Naive thymus-derived CD4-positive, alpha-beta T cell (primary cell): ENCODE results near the gene CARD14. TPM values are rescaled to one million over a fixed set of nuclear protein-coding genes. Genes with fewer than 3 reads are reported as not detected.

Experiments used
- ATAC-seq: fragments of 150-1000 bp; cut with Tn5 transposase; 2 replicates; pipeline ENCODE4 v1.10.0; 2021; ENCODE audit warnings: mild to moderate bottlenecking, moderate library complexity
- CTCF ChIA-PET: fragments of 350-600 bp; sonication (Branson Sonifier 250); formaldehyde crosslinking; loops from one replicate; lab custom pipeline; 2021; ENCODE audit warnings: antibody characterized with exemption; lab: Charles Lee
- POLR2A ChIA-PET: fragments of 350-600 bp; sonication (Branson Sonifier 250); formaldehyde crosslinking; loops from one replicate; lab custom pipeline; 2021; ENCODE audit warnings: antibody characterized with exemption, inconsistent platforms; lab: Charles Lee
- DNase-seq, 9 donors: peaks; one replicate each; pipeline versions ENCODE4 v3.0.0 to v3.0.0-alpha.2; 2020 to 2022; ENCODE audit warnings: mixed read lengths in 1 of 9
- H3K27ac ChIP-seq: one replicate; pipeline ENCODE4 v1.7.0; 2013; ENCODE audit warnings: mild to moderate bottlenecking, low read depth, low read length, moderate library complexity
- H3K27me3 ChIP-seq, 2 donors: one replicate each; pipeline ENCODE4 v1.7.0; 2013; ENCODE audit warnings: low read length in 2 of 2, mild to moderate bottlenecking in 2 of 2, moderate library complexity in 2 of 2; ENCODE audit not compliant: control insufficient read depth in 2 of 2, insufficient read depth in 2 of 2
- H3K36me3 ChIP-seq, 3 experiments: 1 replicate in 2 of 3; 2 replicates in 1 of 3; pipeline ENCODE4 v1.7.0; 2013; ENCODE audit warnings: low read length in 3 of 3, mild to moderate bottlenecking in 3 of 3, moderate library complexity in 1 of 3; ENCODE audit not compliant: insufficient read depth in 3 of 3, control insufficient read depth in 2 of 3
- H3K4me1 ChIP-seq, 2 donors: one replicate each; pipeline ENCODE4 v1.7.0; 2013; ENCODE audit warnings: low read length in 2 of 2, mild to moderate bottlenecking in 2 of 2, moderate library complexity in 1 of 2; ENCODE audit not compliant: control insufficient read depth in 2 of 2, insufficient read depth in 2 of 2
- H3K4me3 ChIP-seq: 2 replicates; pipeline ENCODE4 v1.7.0; 2013; ENCODE audit warnings: mild to moderate bottlenecking, low read length
- H3K9me3 ChIP-seq, 3 experiments: 1 replicate in 2 of 3; 2 replicates in 1 of 3; pipeline ENCODE4 v1.7.0; 2013; ENCODE audit warnings: low read length in 3 of 3; ENCODE audit not compliant: control insufficient read depth in 2 of 3
- H3K27ac Mint-ChIP-seq, 9 donors: one replicate each; pipeline ENCODE4 v1.8.0; 2020 to 2022; ENCODE audit warnings: mixed read lengths in 9 of 9, mild to moderate bottlenecking in 8 of 9, moderate library complexity in 5 of 9, inconsistent platforms in 2 of 9
- H3K27me3 Mint-ChIP-seq, 5 donors: one replicate each; pipeline ENCODE4 v1.8.0; 2021 to 2022; ENCODE audit warnings: mixed read lengths in 5 of 5, mild to moderate bottlenecking in 1 of 5
- H3K36me3 Mint-ChIP-seq, 5 donors: one replicate each; pipeline ENCODE4 v1.8.0; 2020 to 2022; ENCODE audit warnings: mixed read lengths in 5 of 5, mild to moderate bottlenecking in 3 of 5, inconsistent platforms in 1 of 5
- H3K4me1 Mint-ChIP-seq, 7 donors: one replicate each; pipeline ENCODE4 v1.8.0; 2020 to 2022; ENCODE audit warnings: mixed read lengths in 7 of 7, mild to moderate bottlenecking in 3 of 7, inconsistent platforms in 1 of 7
- H3K4me3 Mint-ChIP-seq, 10 donors: one replicate each; pipeline ENCODE4 v1.8.0; 2020 to 2022; ENCODE audit warnings: mild to moderate bottlenecking in 10 of 10, mixed read lengths in 10 of 10, moderate library complexity in 6 of 10, inconsistent platforms in 2 of 10
- H3K9me3 Mint-ChIP-seq, 11 donors: one replicate each; pipeline ENCODE4 v1.8.0; 2020 to 2022; ENCODE audit warnings: mixed read lengths in 11 of 11, mild to moderate bottlenecking in 4 of 11, inconsistent platforms in 1 of 11, moderate library complexity in 1 of 11
- intact Hi-C, 2 donors: fragments of 100-400 bp; cut with micrococcal nuclease; formaldehyde crosslinking; loops; one replicate each; pipeline ENCODE4 v1.15.1; 2023
- polyA plus RNA-seq, 2 donors: library from polyadenylated mRNA; unstranded; fragments of 300-500 nt; fragmentation: Illumina TruSeq; gene quantifications; one replicate each; pipeline ENCODE4 v1.2.3, GENCODE V29; 2021
- total RNA-seq, 6 experiments: library from RNA in 5 of 6; stranded (reverse) in 5 of 6; gene quantifications; 1 replicate in 5 of 6; 2 replicates in 1 of 6; pipeline ENCODE4 v1.2.3 and lab custom pipeline; 2021 to 2026

CARD14 gene
- total and polyA plus RNA-seq, 7 experiments from 2014 or later, result 0.24 to 0.57 (median 0.30) TPM; not detected in 4

DNA sequence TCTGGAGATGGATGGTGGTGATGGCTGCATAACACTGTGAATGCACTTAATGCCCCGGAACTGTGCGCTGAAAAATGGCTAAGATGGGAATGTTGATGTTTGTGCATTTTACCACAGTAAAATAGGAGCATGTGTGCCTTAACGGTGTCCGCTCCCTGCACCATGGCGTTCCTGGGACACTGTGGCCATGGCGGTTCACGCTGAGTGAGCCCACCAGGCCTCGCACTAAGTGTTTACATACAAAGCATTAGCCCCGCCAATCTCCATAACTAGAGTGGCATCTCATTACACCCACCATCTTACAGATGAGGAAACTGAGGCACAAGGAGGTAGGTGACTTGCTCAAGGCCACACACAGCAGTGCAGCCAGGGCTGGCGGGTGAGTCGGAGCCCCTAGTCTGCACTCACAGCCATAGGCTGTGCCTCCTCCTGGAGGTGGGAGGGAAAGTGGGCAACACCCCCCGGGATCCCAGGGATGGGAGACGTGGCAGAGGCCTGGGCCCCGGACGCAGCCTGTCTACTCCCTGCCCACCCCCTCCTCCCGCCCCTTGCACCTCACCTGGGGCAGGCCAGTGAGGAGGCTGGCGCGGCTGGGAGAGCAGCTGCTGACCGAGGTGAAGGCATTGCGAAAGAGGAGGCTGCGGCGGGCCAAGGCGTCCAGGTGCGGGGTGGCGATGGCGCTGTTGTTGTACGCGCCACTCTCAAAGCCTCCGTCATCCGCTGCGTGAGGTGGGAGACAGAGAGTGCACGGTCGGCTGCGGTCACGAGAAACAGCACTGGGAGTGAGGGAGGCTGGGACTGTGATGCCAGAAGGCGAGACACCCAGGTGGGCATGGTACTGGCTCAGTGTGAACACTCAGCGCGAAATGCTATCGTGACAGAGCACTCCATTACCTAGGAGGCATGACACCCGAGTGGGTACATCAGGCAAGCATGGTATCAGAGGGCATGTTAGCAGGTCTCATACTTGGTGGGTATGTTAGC lies 46.9 kb downstream of the CARD14 start:
- Histone ChIP-seq H3K4me1 (peaks cover 13 to 30% of the 10 kb centered on the region in 2 donors), H3K9me3 (no peaks in the 10 kb centered on the region), H3K27me3 (no peaks in the 10 kb centered on the region), H3K36me3 (peaks cover 6 to 71% (median 7%) of the 10 kb centered on the region in 3 experiments), H3K4me3 (no peak overlapping the region), H3K27ac (no peak overlapping the region)
- peaks cover 13 to 29% (median 21%) of the 10 kb centered on the region in 7 donors for H3K4me1 Mint-ChIP-seq
- ATAC-seq (no peak), DNase-seq (no peak)
- ChIA-PET POLR2A (interaction anchor here (1.5 kb wide), 1 partner anchor 71 kb away, joined by 4 read pairs; no protein-coding TSS in a partner anchor), CTCF (interaction anchor here (0.6 kb wide), 1 partner anchor 9 kb away, joined by 4 read pairs; no protein-coding TSS in a partner anchor)
- peak overlapping the region in 5 of 10 donors; percentile 2 to 90 (median 47) for H3K4me3 Mint-ChIP-seq
- H3K27ac Mint-ChIP-seq, result peak overlapping the region in 6 of 9 donors; percentile 41 to 95 (median 77)
- peaks cover 0 to 18% (median 4%) of the 10 kb centered on the region in 5 donors for H3K36me3 Mint-ChIP-seq
- peaks cover 0 to 2% (median 0%) of the 10 kb centered on the region in 11 donors for H3K9me3 Mint-ChIP-seq
- H3K27me3 Mint-ChIP-seq, result peaks cover 0 to 3% (median 0%) of the 10 kb centered on the region in 5 donors
- intact Hi-C loops, result no loop called here

DNA sequence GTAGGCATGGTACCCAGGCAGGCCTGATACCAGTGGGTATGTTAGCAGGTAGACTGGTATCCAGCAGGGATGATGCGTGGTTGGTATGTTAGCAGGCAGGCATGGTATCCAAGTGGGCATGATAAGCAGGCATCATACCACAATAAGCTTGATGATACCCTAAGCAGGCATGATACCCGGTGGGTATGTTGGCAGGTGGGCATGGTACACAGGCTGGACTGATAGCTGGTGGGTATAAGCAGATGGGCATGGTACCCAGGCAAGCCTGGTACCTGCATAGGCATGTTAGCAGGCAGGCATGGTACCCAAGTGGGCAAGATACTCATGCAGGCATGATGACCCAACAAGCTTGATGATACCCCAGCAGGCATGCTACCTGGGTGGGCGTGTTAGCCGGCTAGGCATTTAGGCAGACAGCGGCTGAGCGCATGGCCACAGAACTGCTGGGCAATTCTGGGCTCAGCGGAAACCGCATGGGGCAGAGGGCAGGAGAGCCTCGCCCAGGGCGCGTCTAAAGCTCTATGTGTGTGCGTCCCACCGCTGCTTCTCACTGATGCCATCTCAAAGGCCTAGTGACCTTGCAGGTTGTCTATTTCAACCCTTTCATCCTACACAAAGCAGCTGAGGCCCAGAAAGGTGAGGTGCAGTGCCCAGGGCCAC lies 48.0 kb downstream of the CARD14 start:
- H3K4me3 Mint-ChIP-seq, result peak overlapping the region in 7 of 10 donors; percentile 2 to 93 (median 47)
- ChIA-PET CTCF (interaction anchor here (0.8 kb wide), 1 partner anchor 22 kb away, joined by 3 read pairs; no protein-coding TSS in a partner anchor), POLR2A (interaction anchor here (1.5 to 2.3 kb wide), 2 partner anchors 14 to 72 kb away, joined by 4 to 5 read pairs; no protein-coding TSS in a partner anchor)
- DNase-seq (no peak), ATAC-seq (no peak)
- H3K36me3 Mint-ChIP-seq, result peaks cover 0 to 14% (median 4%) of the 10 kb centered on the region in 5 donors
- H3K27ac ChIP-seq, result peak overlapping the region; percentile 58
- H3K4me3 ChIP-seq, result no peak overlapping the region
- H3K27me3 ChIP-seq, result no peaks in the 10 kb centered on the region
- no peaks in the 10 kb centered on the region for H3K9me3 ChIP-seq
- peaks cover 13 to 30% of the 10 kb centered on the region in 2 donors for H3K4me1 ChIP-seq
- peaks cover 0 to 3% (median 0%) of the 10 kb centered on the region in 5 donors for H3K27me3 Mint-ChIP-seq
- peak overlapping the region in 8 of 9 donors; percentile 65 to 95 (median 77) for H3K27ac Mint-ChIP-seq
- peaks cover 0 to 4% (median 0%) of the 10 kb centered on the region in 11 donors for H3K9me3 Mint-ChIP-seq
- H3K4me1 Mint-ChIP-seq, result peaks cover 14 to 33% (median 23%) of the 10 kb centered on the region in 7 donors
- H3K36me3 ChIP-seq, result peaks cover 6 to 60% (median 7%) of the 10 kb centered on the region in 3 experiments
- intact Hi-C loops, result loop anchor here in 1 of 2 donors (2.0 kb wide), 1 partner anchor 35 kb away; no protein-coding TSS in a partner anchor

DNA sequence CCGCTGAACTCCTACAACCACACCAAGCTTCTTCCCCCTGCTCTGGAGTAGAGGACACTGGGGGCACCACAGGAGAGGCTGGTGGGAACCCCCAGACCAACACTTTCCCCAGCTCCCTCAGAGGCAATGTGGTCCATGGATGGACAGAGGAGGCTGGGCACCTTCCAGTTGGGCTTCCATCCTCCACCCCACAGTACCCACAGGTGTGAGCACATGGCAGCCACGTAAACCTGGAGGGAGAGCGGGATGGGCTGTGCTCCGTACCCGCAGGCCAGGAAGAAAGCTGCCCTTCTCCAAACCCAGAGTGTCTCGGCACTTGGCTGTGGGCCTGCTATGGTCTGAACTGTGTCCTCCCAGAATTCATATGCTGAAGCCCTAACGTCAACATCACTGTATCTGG lies 48.6 kb downstream of the CARD14 start:
- DNase-seq (no peak), ATAC-seq (no peak)
- Mint-ChIP-seq H3K27me3 (peaks cover 0 to 3% (median 0%) of the 10 kb centered on the region in 5 donors), H3K27ac (peak overlapping the region; percentile 82 to 98 (median 95)), H3K4me1 (peaks cover 20 to 39% (median 26%) of the 10 kb centered on the region in 7 donors), H3K36me3 (peaks cover 0 to 14% (median 4%) of the 10 kb centered on the region in 5 donors), H3K4me3 (peak overlapping the region; percentile 58 to 96 (median 92)), H3K9me3 (peaks cover 0 to 4% (median 0%) of the 10 kb centered on the region in 11 donors)
- H3K27me3 ChIP-seq, result no peaks in the 10 kb centered on the region
- POLR2A ChIA-PET, result interaction anchor here (1.5 to 2.3 kb wide), 3 partner anchors 14 to 73 kb away, joined by 4 to 14 read pairs (median 5); partner anchors contain the start of gene RNF213
- peak overlapping the region; percentile 58 for H3K27ac ChIP-seq
- H3K4me3 ChIP-seq, result peak overlapping the region; percentile 84
- H3K9me3 ChIP-seq, result no peaks in the 10 kb centered on the region
- peaks cover 6 to 60% (median 7%) of the 10 kb centered on the region in 3 experiments for H3K36me3 ChIP-seq
- H3K4me1 ChIP-seq, result peaks cover 13 to 30% of the 10 kb centered on the region in 2 donors
- CTCF ChIA-PET, result interaction anchor here (0.8 kb wide), 1 partner anchor 22 kb away, joined by 3 read pairs; no protein-coding TSS in a partner anchor
- intact Hi-C loops, result loop anchor here in 1 of 2 donors (2.0 kb wide), 1 partner anchor 34 kb away; no protein-coding TSS in a partner anchor

DNA sequence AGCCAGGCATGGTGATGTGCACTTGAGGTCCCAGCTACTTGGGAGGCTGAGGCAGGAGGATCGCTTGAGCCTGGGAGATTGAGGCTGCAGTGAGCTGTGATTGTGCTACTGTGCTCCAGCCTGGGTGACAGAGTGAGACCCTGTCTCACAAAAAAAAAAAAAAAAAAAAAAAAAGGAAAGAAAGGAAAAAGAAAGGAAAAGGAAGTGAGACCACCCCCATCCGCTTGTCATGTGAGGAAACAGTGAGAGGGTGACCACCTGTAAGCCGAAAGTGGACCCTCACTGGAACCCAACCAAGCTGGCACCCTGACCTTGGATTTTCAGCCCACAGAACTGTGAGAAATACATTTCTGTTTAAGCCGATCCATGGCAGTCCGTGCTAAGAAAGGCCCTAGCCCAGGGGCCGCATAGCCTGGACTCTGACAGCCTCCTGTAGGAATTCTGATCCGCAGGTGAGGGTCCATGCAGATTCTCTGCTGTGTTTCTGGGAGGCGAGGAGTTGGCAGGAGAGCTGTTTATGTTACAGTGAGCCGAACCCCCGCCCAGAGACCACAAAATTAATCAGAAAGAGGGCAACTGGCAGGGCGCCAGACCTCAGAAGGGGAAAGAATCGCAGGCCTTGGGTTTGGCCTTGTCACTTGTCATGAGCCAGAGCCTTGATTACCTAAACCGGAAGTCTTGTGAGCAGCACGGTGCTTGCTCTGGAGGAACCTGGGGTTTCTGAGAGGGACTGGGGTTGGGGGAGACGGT lies 49.4 kb downstream of the CARD14 start:
- intact Hi-C loops, result loop anchor here (1.0 to 2.0 kb wide), 6 partner anchors 23 to 118 kb away; partner anchors contain the start of genes EIF4A3 (in 1 of the 2) and GAA (in 1 of the 2)
- peaks cover 0 to 3% (median 0%) of the 10 kb centered on the region in 5 donors for H3K27me3 Mint-ChIP-seq
- Histone ChIP-seq H3K36me3 (peaks cover 6 to 53% (median 7%) of the 10 kb centered on the region in 3 experiments), H3K4me3 (peak overlapping the region; percentile 84), H3K4me1 (peaks cover 13 to 30% of the 10 kb centered on the region in 2 donors), H3K27ac (peak overlapping the region; percentile 93), H3K9me3 (no peaks in the 10 kb centered on the region), H3K27me3 (no peaks in the 10 kb centered on the region)
- ChIA-PET POLR2A (interaction anchor here (0.8 to 2.3 kb wide), 7 partner anchors 13 to 118 kb away, joined by 3 to 14 read pairs (median 5); partner anchors contain the start of genes GAA and RNF213), CTCF (no interaction called here)
- peaks cover 0 to 14% (median 4%) of the 10 kb centered on the region in 5 donors for H3K36me3 Mint-ChIP-seq
- DNase-seq (peak; percentile 77 to 90 (median 86)), ATAC-seq (peak; percentile 90)
- peaks cover 0 to 4% (median 0%) of the 10 kb centered on the region in 11 donors for H3K9me3 Mint-ChIP-seq
- H3K27ac Mint-ChIP-seq, result peak overlapping the region; percentile 86 to 98 (median 95)
- peaks cover 21 to 40% (median 26%) of the 10 kb centered on the region in 7 donors for H3K4me1 Mint-ChIP-seq
- H3K4me3 Mint-ChIP-seq, result peak overlapping the region; percentile 86 to 96 (median 92)

DNA sequence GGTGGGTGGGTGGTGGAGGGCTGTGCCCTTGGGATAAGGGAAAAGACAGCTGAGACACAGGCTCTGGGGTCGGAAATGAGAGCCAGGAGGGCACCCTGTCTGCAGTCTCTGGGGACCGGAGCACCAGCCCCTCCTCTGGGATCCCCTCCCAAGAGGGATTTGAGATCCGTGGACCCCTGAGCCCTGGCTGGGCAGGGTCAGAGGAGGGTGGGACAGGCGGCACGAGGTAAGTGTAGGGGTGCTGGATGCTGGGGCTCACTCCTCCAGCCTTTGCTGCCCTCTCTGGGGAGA lies 49.9 kb downstream of the CARD14 start:
- intact Hi-C loops, result loop anchor here (1.0 to 2.0 kb wide), 6 partner anchors 23 to 118 kb away; partner anchors contain the start of genes EIF4A3 (in 1 of the 2) and GAA (in 1 of the 2)
- ChIA-PET POLR2A (interaction anchor here (0.8 to 2.3 kb wide), 7 partner anchors 13 to 118 kb away, joined by 3 to 14 read pairs (median 5); partner anchors contain the start of genes GAA and RNF213), CTCF (no interaction called here)
- Histone ChIP-seq H3K36me3 (peaks cover 6 to 48% (median 7%) of the 10 kb centered on the region in 3 experiments), H3K27ac (peak overlapping the region; percentile 93), H3K4me3 (peak overlapping the region; percentile 84), H3K9me3 (no peaks in the 10 kb centered on the region), H3K27me3 (no peaks in the 10 kb centered on the region), H3K4me1 (peaks cover 13 to 30% of the 10 kb centered on the region in 2 donors)
- Mint-ChIP-seq H3K27me3 (peaks cover 0 to 3% (median 0%) of the 10 kb centered on the region in 5 donors), H3K4me1 (peaks cover 21 to 44% (median 30%) of the 10 kb centered on the region in 7 donors), H3K9me3 (peaks cover 0 to 2% (median 0%) of the 10 kb centered on the region in 11 donors), H3K36me3 (peaks cover 0 to 14% (median 7%) of the 10 kb centered on the region in 5 donors), H3K4me3 (peak overlapping the region; percentile 86 to 96 (median 92)), H3K27ac (peak overlapping the region; percentile 86 to 98 (median 95))
- peak in 2 of 9 donors; percentile 19 to 38 for DNase-seq
- ATAC-seq, result no peak
